Keratinocyte (primary cell): ENCODE data around the gene LMO7.
A peak's percentile ranks its signal among the peaks of the same experiment; 100 is the strongest.

Experiments used
- EZH2 ChIP-seq: IDR thresholded peaks from one replicate; pipeline ENCODE4 v1.6.1; 2012; ENCODE audit warnings: inconsistent platforms, mild to moderate bottlenecking, low read length, moderate library complexity
- TF ChIP-seq, protein P1 (sequence below), 3 experiments: IDR thresholded peaks in 1 of 3; conservative IDR thresholded peaks in 1 of 3; optimal IDR thresholded peaks in 1 of 3; 2 replicates in 2 of 3; 3 replicates in 1 of 3; pipeline versions ENCODE3 to v1.5.1; 2011; ENCODE audit warnings: low read length in 3 of 3, mild to moderate bottlenecking in 3 of 3, moderate library complexity in 2 of 3, control low read depth in 1 of 3, inconsistent platforms in 1 of 3; ENCODE audit not compliant: insufficient read depth in 2 of 3; ENCODE audit errors: extremely low read depth in 1 of 3

DNA sequence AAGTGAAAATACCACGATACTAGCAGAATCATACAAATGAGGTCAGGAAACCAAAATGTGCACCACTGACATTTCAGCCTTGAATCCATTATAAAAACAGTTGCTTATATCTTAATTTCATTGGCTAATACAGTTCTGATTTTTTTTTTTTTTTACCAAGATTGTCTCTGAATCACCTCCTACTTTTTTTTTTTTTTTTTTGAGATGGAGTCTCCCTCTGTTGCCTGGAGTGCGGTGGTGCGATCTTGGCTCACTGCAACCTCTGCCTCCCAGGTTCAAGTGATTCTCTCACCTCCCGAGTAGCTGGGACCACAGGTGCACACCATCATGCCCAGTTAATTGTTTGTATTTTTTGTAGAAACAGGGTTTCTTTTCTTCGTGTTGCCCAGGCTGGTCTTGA, 270.2 kb downstream of the LMO7 start:
- TF ChIP-seq, protein P1, sequence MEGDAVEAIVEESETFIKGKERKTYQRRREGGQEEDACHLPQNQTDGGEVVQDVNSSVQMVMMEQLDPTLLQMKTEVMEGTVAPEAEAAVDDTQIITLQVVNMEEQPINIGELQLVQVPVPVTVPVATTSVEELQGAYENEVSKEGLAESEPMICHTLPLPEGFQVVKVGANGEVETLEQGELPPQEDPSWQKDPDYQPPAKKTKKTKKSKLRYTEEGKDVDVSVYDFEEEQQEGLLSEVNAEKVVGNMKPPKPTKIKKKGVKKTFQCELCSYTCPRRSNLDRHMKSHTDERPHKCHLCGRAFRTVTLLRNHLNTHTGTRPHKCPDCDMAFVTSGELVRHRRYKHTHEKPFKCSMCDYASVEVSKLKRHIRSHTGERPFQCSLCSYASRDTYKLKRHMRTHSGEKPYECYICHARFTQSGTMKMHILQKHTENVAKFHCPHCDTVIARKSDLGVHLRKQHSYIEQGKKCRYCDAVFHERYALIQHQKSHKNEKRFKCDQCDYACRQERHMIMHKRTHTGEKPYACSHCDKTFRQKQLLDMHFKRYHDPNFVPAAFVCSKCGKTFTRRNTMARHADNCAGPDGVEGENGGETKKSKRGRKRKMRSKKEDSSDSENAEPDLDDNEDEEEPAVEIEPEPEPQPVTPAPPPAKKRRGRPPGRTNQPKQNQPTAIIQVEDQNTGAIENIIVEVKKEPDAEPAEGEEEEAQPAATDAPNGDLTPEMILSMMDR (optimal IDR thresholded peaks at IDR 0.05 in 1 of 3, IDR thresholded peaks at IDR 0.05 in 1 of 3, conservative IDR thresholded peaks at IDR 0.05 in 1 of 3; ENCODE audit: extremely low read depth in 1 of 3, insufficient read depth in 2 of 3, low read length in 3 of 3), result peak in 1 of 3 experiments; percentile 4
- no peak for TF ChIP-seq EZH2
